Keratinocyte (primary cell): ENCODE data around the gene RBMX. TPM values are rescaled to one million over a fixed set of nuclear protein-coding genes. Genes with fewer than 3 reads are reported as not detected.

Experiments
- DNase-seq: peaks from one replicate; pipeline ENCODE4 v3.0.0-alpha.2; 2011; ENCODE audit warnings: low read depth, missing footprints, low spot score
- FAIRE-seq: peaks from 2 replicates; lab custom pipeline; 2011; peaks lifted over from hg19 to GRCh38; lab: Jason Lieb, UNC
- H2AFZ ChIP-seq: 2 replicates; pipeline ENCODE4 v1.6.0; 2012; ENCODE audit warnings: low read length, control low read depth, inconsistent platforms; ENCODE audit not compliant: control insufficient read depth
- H3K27ac ChIP-seq: 2 replicates; pipeline ENCODE4 v1.5.1; 2011; ENCODE audit warnings: low read length; ENCODE audit not compliant: control insufficient read depth, insufficient read depth
- H3K27me3 ChIP-seq: 3 replicates; pipeline ENCODE4 v1.6.0; 2011; ENCODE audit warnings: low read length; ENCODE audit not compliant: control insufficient read depth, insufficient read depth; ENCODE audit errors: extremely low read depth
- H3K36me3 ChIP-seq, 2 experiments: 2 replicates in 1 of 2; 3 replicates in 1 of 2; pipeline ENCODE4 v1.5.1; 2011; ENCODE audit warnings: low read length in 2 of 2, mild to moderate bottlenecking in 1 of 2; ENCODE audit not compliant: control insufficient read depth in 2 of 2, insufficient read depth in 2 of 2; ENCODE audit errors: extremely low read depth in 1 of 2
- H3K4me1 ChIP-seq: 3 replicates; pipeline ENCODE4 v1.5.1; 2011; ENCODE audit warnings: low read length; ENCODE audit not compliant: control insufficient read depth, insufficient read depth; ENCODE audit errors: extremely low read depth
- H3K4me2 ChIP-seq: 3 replicates; pipeline ENCODE4 v1.6.0; 2011; ENCODE audit warnings: low read depth, low read length; ENCODE audit not compliant: control insufficient read depth, insufficient read depth; ENCODE audit errors: extremely low read depth
- H3K4me3 ChIP-seq, 3 experiments: fragments of 200-600 bp in 1 of 3; sonication (generic) in 1 of 3; 2 replicates in 2 of 3; 3 replicates in 1 of 3; pipeline ENCODE4 v1.5.1; 2011 to 2016; ENCODE audit warnings: low read length in 3 of 3, mild to moderate bottlenecking in 3 of 3, control low read depth in 2 of 3, inconsistent platforms in 1 of 3, low read depth in 1 of 3, mixed read lengths in 1 of 3, mixed run types in 1 of 3, moderate library complexity in 1 of 3; ENCODE audit not compliant: control insufficient read depth in 2 of 3, insufficient read depth in 2 of 3; ENCODE audit errors: extremely low read depth in 1 of 3
- H3K79me2 ChIP-seq: 2 replicates; pipeline ENCODE4 v1.6.0; 2012; ENCODE audit warnings: low read length; ENCODE audit not compliant: control insufficient read depth, insufficient read depth
- H3K9ac ChIP-seq: 3 replicates; pipeline ENCODE4 v1.6.0; 2011; ENCODE audit warnings: low read length; ENCODE audit not compliant: control insufficient read depth, insufficient read depth; ENCODE audit errors: extremely low read depth
- H3K9me1 ChIP-seq: 3 replicates; pipeline ENCODE4 v1.6.0; 2011; ENCODE audit warnings: low read length; ENCODE audit not compliant: control insufficient read depth, insufficient read depth; ENCODE audit errors: extremely low read depth
- H3K9me3 ChIP-seq: 2 replicates; pipeline ENCODE4 v1.5.1; 2012; ENCODE audit warnings: low read depth, low read length; ENCODE audit not compliant: control insufficient read depth
- H4K20me1 ChIP-seq: 3 replicates; pipeline ENCODE4 v1.6.0; 2011; ENCODE audit warnings: low read length; ENCODE audit not compliant: control insufficient read depth, insufficient read depth; ENCODE audit errors: extremely low read depth
- EZH2 ChIP-seq: IDR thresholded peaks from one replicate; pipeline ENCODE4 v1.6.1; 2012; ENCODE audit warnings: inconsistent platforms, mild to moderate bottlenecking, low read length, moderate library complexity
- dilution Hi-C: fragments of 300-500 bp; cut with MboI; formaldehyde crosslinking; loops from one replicate; pipeline ENCODE4 v1.7.0; 2020; ENCODE audit warnings: low sequenced_read_pairs; ENCODE audit not compliant: extremely low pct_ligation_motif_present
- polyA plus RNA-seq, 5 experiments: library from polyadenylated mRNA; depleted of rRNA in 3 of 5; stranded (reverse) in 3 of 5; stranded (forward) in 1 of 5; unstranded in 1 of 5; fragments of >200 nt; gene quantifications; 1 replicate in 1 of 5; 2 replicates in 3 of 5; 3 replicates in 1 of 5; pipeline versions ENCODE4 v1.2.1 to v1.2.3, GENCODE V29; 2011 to 2012; ENCODE audit warnings: missing spikeins in 2 of 5, low read depth in 1 of 5, low replicate concordance in 1 of 5
- TF ChIP-seq, protein P1 (sequence below), 3 experiments: IDR thresholded peaks in 1 of 3; conservative IDR thresholded peaks in 1 of 3; optimal IDR thresholded peaks in 1 of 3; 2 replicates in 2 of 3; 3 replicates in 1 of 3; pipeline versions ENCODE3 to v1.5.1; 2011; ENCODE audit warnings: low read length in 3 of 3, mild to moderate bottlenecking in 3 of 3, moderate library complexity in 2 of 3, control low read depth in 1 of 3, inconsistent platforms in 1 of 3; ENCODE audit not compliant: insufficient read depth in 2 of 3; ENCODE audit errors: extremely low read depth in 1 of 3

The RBMX gene
- polyA plus RNA-seq, 1 donor (not counting 4 experiments of a cell fraction or from before 2014, with no cell fraction given), result 151 TPM

GRCh38 chrX:136868283-136869055 lies 12.1 kb downstream of the RBMX start:
- peaks cover 9% of the 10 kb centered on the region in 2 experiments for H3K36me3 ChIP-seq
- H3K9ac ChIP-seq, result no peak overlapping the region
- FAIRE-seq (no peak), DNase-seq (no peak)
- H3K4me2 ChIP-seq, result no peak overlapping the region
- H3K27ac ChIP-seq, result no peak overlapping the region
- no peaks in the 10 kb centered on the region for H3K9me1 ChIP-seq
- dilution Hi-C loops, result no loop called here
- no peak for TF ChIP-seq EZH2
- TF ChIP-seq, protein P1, sequence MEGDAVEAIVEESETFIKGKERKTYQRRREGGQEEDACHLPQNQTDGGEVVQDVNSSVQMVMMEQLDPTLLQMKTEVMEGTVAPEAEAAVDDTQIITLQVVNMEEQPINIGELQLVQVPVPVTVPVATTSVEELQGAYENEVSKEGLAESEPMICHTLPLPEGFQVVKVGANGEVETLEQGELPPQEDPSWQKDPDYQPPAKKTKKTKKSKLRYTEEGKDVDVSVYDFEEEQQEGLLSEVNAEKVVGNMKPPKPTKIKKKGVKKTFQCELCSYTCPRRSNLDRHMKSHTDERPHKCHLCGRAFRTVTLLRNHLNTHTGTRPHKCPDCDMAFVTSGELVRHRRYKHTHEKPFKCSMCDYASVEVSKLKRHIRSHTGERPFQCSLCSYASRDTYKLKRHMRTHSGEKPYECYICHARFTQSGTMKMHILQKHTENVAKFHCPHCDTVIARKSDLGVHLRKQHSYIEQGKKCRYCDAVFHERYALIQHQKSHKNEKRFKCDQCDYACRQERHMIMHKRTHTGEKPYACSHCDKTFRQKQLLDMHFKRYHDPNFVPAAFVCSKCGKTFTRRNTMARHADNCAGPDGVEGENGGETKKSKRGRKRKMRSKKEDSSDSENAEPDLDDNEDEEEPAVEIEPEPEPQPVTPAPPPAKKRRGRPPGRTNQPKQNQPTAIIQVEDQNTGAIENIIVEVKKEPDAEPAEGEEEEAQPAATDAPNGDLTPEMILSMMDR (optimal IDR thresholded peaks at IDR 0.05 in 1 of 3, IDR thresholded peaks at IDR 0.05 in 1 of 3, conservative IDR thresholded peaks at IDR 0.05 in 1 of 3; ENCODE audit: extremely low read depth in 1 of 3, insufficient read depth in 2 of 3, low read length in 3 of 3), result no peak
- no peaks in the 10 kb centered on the region for H3K9me3 ChIP-seq
- peaks cover 2% of the 10 kb centered on the region for H4K20me1 ChIP-seq
- no peaks in the 10 kb centered on the region for H3K27me3 ChIP-seq
- H2AFZ ChIP-seq, result no peak overlapping the region
- no peaks in the 10 kb centered on the region for H3K4me1 ChIP-seq
- H3K4me3 ChIP-seq, result no peak overlapping the region
- no peaks in the 10 kb centered on the region for H3K79me2 ChIP-seq

DNA sequence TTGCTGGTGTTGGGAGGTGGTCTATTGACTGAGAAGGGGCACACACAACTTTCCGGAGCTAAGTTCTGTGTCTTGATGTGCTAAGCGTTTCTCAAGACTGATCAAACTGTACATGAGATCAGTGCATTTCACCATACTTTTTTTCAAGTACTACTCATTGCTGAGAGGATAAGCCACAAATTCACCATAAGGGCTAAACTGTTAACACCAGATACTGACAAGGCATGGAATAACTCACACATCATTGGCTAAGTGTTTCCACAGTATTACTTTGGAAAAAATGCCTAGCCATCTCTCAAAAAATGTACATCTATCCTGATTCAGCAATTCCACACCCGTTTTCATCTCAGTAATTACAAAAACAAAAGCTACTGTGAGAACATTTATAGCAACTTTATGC lies 13.0 kb downstream of the RBMX start:
- Histone ChIP-seq H3K9me3 (no peaks in the 10 kb centered on the region), H3K9me1 (no peaks in the 10 kb centered on the region), H3K79me2 (no peaks in the 10 kb centered on the region), H3K27ac (no peak overlapping the region), H2AFZ (no peak overlapping the region), H3K4me3 (no peak overlapping the region), H3K4me2 (no peak overlapping the region), H3K36me3 (peaks cover 9% of the 10 kb centered on the region in 2 experiments), H3K4me1 (no peaks in the 10 kb centered on the region), H4K20me1 (peaks cover 2% of the 10 kb centered on the region), H3K9ac (no peak overlapping the region), H3K27me3 (no peaks in the 10 kb centered on the region)
- dilution Hi-C loops, result no loop called here
- TF ChIP-seq EZH2, result no peak
- TF ChIP-seq, protein P1 (optimal IDR thresholded peaks at IDR 0.05 in 1 of 3, IDR thresholded peaks at IDR 0.05 in 1 of 3, conservative IDR thresholded peaks at IDR 0.05 in 1 of 3; ENCODE audit: extremely low read depth in 1 of 3, insufficient read depth in 2 of 3, low read length in 3 of 3), result no peak
- DNase-seq (no peak), FAIRE-seq (no peak)
